ENCODE data around the gene CST9.
"Not testable (repeated sequence)": the region's sequence is repeated elsewhere in the genome, so short reads cannot be mapped to it uniquely, and the experiment has no call there.

CST9 gene

DNA sequence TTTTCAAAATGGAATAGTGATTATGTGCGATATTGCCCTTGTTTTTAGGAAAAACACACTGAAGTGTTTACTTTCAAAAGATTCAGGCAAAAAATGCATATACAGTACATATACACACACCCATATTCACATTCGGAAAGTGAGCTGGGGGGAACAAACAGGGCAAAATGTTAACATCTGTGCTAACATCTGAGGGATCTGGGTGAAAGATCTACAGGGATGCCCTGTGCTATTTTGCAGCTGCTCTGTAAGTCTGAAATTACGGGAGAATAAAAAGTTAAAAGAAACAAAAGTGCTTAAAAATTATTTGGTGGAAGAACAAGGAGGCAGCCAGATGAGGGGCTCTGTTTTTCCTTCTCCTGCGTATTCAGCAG, 31.2 kb upstream of the CST9 start:
- DNase-seq = no peak

DNA sequence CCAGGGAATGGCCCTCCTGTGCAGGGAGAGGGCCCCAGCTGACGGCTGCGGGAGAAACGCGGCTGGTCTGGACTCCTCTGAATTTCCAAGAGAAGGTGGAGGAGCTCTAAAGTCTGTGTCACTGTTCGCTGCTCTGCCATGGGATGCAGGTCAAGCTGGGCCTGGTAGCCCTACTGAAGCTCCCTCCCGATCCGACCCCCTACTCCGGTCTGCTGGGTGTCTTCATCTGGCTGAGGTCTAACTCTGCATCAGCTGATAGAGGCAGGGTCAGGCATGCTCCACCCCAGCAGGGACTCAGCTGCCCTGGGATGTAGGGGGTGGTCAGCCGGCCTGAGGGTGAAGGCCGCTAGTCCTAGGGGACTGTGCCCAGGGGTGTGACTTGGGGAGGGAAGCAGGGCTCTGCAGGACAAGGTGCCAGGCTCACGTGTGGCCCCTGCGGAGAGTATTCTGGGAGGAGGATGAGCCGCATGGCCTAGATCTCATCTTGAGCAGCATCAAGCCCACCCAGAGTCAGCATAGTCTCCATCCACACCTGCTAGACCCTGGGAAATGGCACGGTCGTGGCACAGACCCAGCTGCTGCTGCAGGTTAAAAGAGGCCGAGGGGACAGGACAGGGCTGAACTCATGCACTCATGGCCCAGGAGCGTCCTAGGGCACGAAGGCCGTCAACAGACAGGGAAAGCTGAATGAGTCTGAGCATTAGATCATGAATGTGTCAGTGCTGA, 30.6 kb upstream of the CST9 start:
- no peak for DNase-seq

DNA sequence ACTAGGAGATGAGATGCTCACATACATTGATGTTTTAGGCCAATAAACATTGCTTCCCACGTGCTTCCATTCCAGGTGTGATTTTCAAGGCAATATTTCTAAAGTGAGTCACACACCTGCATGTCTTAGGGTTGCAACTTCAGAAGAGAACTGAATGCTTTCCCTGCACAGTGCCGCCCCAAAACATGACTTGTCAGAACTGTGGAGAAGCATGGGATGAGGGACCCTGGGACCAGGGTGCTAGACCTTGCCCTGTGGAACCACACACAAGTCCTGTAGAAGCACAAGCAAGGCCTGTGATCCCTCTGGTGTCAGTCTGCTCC, 30.0 kb upstream of the CST9 start:
- not testable (repeated sequence) for DNase-seq

DNA sequence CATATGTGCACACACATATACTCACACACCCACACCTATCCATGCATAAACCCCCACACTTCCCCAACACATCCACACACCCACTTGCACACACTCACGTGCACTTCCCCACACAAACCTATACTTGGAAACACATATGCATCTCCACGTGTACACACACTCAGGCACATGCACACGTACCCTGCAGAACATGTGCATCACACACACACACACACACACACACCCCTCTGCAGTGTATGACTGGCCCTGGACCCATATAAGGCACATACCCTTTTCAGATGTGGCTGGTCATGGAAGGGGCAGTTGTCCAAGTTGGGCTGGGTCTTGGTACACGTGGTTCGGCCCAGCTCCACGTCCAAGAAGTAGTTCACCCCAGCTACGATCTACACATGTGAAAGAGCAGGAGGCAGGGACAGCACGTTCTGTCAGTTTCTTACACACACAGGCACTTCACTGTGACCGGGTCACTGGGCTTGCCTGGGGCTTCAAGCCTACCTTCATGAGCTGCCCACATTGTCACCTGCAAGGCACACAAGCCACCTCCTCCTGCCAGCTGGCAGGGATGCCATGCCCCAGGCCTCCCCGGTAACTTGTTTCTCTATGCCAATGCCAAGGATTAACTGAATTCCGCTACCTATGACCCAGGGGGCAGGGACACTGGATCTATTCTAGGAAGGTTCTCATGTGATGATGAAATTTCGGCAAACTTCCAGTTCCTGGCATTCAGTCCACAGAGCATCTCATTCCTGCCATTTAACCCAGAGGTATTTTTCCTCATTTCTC, 29.5 kb upstream of the CST9 start:
- no peak for DNase-seq

DNA sequence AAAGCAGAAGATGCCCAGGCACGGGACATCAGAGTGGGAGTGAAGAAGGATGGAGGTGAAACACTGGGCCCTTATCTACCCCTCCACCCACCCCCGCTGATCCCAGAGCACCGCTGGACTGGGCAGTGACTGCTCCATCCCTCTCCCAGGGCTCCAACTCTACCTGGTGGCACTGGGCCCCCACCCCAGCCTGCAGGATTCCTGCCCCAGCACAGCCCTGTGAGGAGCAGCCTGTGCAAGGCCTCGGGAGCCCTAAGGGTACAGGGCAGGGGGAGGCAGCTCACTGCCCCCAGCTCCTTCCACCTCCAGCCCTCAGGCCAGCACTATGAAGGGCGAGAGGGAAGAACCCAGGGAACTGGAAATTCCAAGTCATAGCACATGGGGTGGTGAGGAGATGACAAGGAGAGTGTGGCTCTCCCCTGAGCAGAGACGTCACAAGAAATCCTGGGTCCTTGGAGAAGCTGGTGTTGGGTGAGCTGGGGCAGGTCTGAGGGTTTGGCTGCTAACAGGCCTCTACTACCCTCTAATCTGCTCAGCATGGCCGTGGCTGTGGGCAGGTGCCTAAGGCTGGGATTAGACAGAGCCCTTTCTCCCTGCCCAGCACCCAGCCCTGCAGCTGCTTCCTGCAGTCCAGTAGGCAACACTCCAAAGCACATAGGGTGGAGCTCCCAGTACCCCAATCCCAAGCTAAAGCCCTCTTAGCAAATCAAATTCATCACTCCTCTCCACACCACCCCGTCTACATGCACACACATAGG, 28.5 kb upstream of the CST9 start:
- DNase-seq = no peak

DNA sequence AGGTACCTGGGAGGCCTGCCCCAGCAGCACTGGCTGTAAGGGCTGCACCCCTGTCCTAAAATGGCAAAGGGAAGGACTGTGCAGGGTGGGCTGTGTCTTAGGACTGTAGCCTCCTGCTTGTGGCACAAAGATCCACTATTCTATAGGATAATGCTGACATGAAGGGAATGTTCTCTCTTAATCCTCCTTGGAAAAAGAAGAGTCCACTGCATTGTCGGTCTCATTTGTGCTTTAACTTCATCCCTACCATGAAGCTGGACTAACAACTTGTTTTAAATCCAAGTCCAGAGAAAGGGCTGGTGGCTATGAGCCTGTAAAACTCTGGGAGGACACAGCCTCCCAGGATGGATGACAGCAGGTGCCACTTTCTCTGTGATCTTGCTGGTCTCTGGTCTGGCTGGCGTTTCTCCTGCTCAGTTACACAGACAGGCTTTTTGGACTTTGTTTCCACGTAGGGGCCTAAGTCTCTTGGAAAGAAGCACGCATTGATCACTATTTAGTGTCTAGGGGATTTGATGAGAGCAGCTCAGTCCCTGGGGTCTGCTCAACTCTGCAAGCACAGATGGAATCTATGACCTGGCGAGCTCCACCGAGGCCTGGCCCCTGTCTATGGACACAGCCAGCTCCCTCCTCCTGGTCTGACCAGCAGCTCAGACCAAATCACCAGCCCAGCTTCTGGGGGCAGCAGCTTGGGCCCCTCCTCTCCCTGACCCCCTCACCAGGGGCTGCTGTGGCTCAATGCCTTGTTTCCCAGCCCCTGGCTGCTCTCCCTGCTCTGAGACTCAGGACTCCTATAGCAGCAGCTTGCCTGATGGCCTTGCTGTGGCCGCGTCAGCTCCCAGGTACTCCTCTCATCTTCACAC, 27.2 kb upstream of the CST9 start:
- no peak for DNase-seq

DNA sequence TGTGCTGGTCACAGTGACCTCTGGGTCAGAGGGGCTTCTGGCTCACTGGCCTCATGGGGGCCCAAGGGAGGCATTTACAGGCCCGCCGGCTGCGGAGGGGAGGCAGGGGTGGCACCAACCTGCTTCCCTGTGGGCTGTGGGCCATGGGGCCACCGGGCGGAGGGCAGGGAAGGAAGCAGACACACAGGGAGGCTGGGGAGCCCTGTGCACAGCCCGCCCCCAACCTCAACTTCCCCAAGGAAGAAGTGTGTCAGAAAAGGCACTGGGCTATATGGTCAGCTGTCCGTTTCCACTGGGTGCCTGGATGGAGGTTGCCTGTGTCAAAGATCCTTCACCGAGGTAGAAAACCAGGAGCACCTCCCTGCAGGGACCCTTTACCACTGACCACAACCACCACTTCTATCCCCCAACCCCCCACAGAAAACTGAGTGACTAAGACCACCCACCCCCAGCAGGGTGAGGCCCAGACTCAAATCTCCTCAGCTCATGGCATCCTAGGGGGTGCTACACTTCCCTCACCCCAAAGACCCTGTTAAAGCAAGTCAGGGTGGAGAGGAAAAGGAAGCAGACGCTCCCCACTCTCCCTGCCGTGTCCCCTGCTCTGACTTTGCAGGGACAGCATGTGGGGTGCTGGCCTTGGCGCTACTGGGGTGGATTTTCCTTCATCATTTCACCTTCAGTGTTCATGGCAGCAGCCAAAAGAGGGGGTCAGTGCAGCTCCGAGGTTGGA, 26.4 kb upstream of the CST9 start:
- DNase-seq = no peak

DNA sequence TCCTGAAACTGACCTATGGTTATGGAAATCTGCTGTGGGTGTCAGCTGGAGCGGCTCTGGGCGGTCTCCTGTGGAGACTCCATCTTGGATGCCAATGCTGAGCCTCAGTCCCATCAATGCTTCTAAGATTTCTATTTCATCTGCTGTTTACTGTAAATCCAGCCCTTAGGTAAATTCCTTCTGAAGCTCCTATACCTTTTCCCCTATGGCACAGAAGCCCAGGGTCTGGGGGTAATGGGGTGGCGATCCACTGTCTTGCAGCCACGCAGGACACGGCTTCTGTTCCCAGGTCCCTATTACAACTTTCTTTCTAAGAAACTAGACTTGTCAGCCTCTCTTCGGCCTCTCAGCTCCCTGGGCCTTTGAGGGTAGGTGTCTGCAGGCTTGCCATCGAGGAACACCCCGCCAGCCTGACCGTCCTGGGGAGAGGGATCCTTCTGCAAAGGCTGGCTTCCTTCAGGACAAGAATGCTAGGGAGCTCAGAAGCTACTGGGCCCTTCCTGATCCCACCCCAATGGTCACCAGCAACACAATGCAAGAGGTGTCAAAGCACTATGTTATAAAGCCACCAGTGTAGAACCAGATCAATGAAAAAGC, 25.6 kb upstream of the CST9 start:
- DNase-seq = no peak

DNA sequence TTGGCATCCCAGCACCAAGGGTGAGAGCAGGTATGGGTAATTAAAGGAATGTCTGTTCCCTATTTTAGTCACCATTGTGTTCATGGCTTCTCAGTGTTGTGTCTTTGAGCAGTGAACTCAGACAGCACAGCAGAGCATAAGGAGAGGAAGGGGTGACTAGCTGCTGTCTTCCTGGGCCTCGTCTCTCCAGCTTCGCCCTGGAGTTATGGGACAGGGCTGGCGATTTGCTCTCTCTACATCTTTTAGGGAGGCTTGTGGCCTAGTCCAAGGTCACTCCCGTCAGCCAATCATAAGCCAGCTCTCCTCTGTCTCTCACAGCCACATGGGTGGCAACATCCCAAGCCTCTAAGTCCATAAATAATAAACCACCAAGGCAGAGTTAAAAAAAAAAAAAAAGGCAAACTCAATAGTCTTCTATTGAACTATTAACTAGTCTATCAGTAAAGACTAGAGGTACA, 24.7 kb upstream of the CST9 start:
- no peak for DNase-seq

DNA sequence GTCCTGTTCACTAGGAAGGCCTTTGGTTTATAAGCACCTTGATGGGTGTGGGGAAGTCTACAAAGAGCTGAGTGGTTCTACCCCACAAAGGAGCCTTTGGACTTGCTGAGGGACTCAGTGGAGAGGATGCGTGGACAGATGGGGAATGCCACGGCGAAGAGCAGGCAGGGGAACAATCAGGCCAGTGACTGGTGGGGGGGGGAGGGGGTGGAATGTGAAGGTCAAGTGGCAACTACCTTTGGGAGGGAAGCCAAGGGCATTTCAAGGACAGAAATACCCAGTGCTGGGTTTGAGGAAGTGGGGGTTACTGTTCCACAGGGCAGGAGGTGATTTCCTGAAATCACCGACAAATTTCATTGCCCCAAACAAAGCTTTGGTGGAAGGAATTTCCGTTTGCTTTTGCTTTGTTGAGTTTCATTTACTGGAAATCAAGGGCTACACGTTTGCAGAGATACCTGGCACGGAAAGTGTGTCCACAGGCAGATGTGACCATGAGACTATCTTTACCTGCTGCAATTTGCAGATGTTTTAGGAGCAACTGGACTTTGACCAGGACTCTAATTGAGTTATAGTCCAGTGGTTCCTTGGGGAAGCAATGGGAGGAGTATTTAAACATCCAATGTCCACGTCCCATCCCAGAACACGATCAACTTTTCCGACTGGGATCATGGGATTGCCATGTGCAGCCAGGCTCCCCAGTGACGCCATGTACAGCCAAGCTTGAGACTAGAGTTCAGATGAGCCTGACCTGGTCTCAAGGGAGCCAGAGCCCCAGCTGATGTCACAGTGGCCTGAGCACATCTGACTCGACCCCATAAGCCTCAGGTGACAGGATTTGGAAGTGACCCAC, 24.1 kb upstream of the CST9 start:
- no peak for DNase-seq

DNA sequence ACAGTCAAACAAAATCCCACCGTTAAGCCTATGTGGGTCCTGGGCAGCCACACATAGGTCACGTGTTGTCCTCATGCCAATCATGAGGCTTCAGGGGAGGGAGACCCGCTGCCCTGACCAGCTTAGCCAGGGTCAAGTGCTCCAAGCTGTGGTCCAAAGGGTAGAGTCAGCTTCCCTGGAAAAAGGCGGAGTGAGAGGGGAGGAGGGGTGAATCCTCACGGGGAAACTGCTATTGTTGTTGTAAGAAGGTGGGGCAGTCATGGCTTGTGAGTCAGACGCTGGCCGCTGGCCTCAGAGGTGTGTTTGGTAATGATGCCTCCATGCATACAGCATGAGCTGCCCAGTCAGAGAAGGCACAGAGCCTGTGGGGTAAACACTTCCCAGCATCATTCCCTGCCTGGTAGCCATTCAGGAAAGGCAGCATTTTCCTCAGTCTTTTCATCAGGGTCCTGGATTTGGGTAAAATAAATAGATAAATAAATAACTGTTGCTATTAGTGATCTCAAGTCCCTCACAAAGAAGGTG, 23.4 kb upstream of the CST9 start:
- DNase-seq = no peak

DNA sequence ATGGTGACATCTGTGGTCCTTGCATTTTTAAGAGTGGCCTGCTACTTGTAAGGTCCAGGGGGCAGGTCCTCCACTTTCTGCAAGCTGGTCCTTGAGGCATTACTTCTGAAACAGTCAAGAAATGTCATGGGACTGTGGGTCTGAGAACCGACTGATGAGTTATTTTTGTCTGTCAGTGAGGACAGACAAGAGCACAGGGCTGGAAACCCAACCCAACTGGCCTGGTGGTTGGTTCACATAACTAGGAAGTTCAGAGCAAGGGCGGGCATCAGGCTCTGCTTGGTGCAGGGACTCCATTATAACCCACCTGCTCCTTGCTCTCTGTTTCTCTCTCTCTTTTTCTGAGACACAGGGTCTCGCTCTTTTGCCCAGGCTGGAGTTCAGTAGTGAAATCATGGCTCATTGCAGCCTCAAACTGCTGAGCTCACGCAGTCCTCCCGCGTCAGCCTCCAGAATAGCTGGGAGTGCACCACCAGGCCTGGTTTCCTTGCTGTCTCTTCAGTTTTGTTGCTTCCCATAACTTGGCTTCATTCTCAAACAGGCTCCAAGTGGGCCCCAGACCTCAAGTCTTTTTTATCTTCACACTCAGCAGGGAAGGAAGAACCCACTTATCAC, 22.8 kb upstream of the CST9 start:
- no peak for DNase-seq

DNA sequence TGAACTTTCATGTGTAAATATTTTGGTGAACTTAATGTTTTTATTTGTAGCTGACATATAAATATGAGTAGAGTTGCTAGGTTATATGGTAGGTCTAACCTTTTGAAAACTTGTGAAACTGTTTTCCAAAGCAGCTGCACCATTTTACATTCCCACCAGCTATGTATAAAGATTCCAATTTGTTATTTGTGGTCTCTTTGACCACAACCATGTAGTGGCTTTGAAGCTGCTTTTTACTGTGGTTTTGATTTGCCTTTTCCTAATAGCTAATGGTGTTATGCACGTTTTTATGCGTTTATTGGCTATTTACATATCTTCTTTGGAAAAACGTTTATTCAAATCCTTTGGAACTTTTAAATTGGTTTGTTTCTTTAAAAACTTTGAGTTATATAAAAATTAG, 21.8 kb upstream of the CST9 start:
- DNase-seq = no peak

DNA sequence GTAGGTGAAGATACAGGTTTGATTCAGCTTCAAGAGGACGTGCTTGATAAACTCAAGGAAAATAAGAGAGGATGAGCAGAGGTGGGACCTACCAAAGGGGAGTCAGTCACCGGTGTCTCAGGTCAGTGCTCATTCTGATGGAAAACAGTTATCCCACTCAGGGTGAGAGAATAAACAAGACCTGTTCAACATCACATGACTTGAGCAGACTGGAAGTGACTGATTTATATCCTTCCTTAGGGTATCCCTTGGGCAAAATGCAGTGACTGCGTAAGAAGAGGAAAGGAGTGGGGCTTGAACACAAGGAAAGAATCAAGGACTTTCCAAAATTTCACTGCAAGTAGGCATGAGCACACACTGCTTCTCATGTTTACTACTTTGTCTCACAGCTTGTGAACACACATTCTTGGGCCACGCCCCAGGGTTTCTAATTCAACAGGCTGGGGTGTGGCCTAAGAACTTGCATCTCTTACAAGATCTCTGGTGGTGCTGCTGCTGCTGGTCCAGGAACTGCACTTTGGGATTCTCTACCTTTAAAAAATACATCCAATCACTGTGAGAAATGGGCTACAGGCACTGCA, 20.4 kb upstream of the CST9 start:
- no peak for DNase-seq

DNA sequence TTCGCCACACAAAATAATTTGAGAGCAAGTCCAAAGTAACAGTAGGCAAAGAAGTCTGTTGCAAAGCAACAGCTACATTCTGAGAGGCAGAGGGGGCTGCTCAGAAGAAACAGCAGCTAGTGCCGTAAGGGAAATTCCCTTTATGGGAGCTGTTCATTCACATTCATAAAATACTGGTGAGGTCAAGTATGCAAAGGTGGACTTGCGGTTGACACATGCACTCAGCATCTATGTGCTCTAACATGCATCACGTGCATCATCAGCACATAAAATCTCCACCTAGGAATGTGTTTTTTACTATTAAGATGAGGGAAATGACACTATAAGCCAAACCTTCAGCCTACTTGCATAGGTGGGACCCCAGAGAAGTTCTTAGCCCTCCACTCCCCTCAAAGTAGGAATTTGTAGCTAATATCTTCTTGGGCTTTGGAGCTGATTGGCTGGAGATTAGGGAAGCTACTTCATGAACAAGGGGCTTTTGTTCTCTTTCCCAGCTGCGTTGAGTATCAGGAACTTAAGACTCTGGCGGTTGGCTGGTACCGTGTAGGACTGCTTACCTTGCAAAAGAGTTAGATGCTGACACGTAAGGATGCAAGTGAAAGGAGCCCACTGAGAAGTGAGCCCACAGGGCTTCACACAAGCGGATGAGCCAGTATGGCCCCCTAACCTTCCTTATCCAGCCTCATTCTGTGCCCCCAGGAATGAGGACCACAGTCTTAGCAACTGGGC, 19.7 kb upstream of the CST9 start:
- DNase-seq = no peak

DNA sequence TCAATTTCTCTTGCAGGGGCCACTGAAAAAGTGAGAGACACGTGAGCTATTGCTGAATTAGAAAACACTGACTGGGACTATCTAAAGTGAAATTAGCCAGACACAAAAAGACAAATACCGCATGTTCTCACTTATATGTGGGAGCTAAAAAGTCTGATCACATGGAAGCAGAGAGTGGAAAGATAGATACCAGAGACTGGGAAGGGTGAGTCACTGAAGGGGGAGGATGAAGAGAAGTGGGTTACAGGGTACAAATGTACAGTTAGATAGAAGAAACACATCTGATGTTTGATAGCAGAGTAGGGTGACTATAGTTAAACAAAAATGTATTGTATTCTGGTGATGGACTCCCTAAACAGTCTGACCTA, 18.6 kb upstream of the CST9 start:
- DNase-seq = no peak

DNA sequence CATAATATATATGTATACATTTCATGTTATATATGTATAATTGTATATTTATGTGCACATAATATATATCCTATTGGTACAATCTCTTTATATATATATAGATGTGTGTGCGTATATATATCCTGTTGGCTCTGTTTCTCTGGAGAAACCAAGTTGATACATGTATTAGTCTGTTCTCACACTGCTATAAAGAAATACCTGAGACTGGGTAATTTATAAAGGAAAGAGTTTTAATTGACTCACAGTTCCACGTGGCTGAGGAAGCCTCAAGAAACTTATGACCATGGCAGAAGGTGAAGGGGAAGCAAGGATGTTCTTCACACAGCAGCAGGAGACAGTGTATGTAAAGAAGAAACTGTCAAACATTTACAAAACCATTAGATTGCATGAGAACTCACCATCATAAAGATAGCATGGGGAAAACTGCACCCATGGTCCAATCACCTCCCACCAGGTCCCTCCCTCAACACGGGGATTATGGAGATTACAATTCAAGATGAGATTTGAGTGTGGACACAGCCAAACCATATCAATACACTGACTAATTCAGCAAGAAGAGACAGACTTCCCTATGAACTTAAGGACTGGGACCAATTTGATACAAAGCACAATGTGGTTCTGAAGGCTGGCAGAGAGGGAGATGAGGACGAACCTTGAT, 18.1 kb upstream of the CST9 start:
- DNase-seq = no peak

DNA sequence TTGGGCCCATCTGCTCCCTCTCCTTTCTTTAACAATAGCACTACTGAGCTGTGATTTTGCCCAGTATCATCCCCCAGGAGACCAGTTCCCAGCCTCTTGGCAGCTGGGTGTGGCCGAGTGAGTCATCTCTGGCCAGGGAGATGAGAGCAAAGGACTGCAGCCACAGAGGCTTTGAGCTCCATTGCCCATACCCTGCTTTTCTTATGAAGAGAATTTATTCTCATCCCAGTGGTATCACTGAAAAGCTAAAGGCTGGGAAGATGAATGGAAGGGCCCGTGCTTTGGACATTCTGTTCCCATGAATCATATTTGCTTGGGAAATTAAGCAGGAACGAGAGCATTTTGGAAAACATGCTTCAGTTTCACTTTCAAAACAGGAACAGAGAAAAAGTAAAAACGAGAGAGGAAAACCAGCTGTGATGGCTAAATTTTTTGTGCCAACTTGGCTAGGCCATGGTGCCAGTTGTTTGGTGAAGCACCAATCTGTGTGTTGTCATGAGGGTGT, 17.2 kb upstream of the CST9 start:
- no peak for DNase-seq

All from GF-D8 (cell line).